Measurements from ENCODE around the gene TESMIN. TPM values are rescaled to one million over a fixed set of nuclear protein-coding genes. Genes with fewer than 3 reads are reported as not detected.

Gene TESMIN
- total RNA-seq, 1 donor from 2014 or later: 8.1 TPM

GRCh38 chr11:68670208-68670992 is 80.9 kb downstream of the TESMIN start:
- Histone ChIP-seq H2AFZ (replicated peaks) (no peak overlapping the region), H3K9me3 (ENCODE audit: low read depth) (no peaks in the 10 kb centered on the region), H3F3A (ENCODE audit: low read depth) (no peaks in the 10 kb centered on the region), H3K4me3 (no peak overlapping the region), H4K20me1 (ENCODE audit: low read depth) (no peaks in the 10 kb centered on the region), H3K4me2 (no peak overlapping the region), H3K36me3 (no peaks in the 10 kb centered on the region), H3K27ac (no peak overlapping the region), H3K27me3 (no peaks in the 10 kb centered on the region), H3K79me2 (ENCODE audit: low read depth) (no peaks in the 10 kb centered on the region), H3K9ac (no peak overlapping the region), H3K4me1 (no peaks in the 10 kb centered on the region)
- peaks cover 2% of the 10 kb centered on the region for H3K36me3 Mint-ChIP-seq
- no peak for DNase-seq (ENCODE audit: low spot score)
- TF ChIP-seq EZH2 (IDR thresholded peaks at IDR 0.05) (no peak), CTCF (IDR thresholded peaks at IDR 0.05) (no peak), EZH2phosphoT487 (IDR thresholded peaks at IDR 0.05) (no peak)
- H3K4me3 Mint-ChIP-seq: no peak overlapping the region
- H3K9me3 Mint-ChIP-seq: peaks cover 6% of the 10 kb centered on the region
- peaks cover 21% of the 10 kb centered on the region for H3K4me1 Mint-ChIP-seq
- H3K27ac Mint-ChIP-seq: no peak overlapping the region
- H3K27me3 Mint-ChIP-seq (ENCODE audit: insufficient read depth, low read depth): peaks cover 13% of the 10 kb centered on the region

GRCh38 chr11:68669301-68670090 is 81.8 kb downstream of the TESMIN start:
- Mint-ChIP-seq H3K4me1 (peaks cover 18% of the 10 kb centered on the region), H3K27me3 (ENCODE audit: insufficient read depth, low read depth) (peaks cover 13% of the 10 kb centered on the region), H3K4me3 (no peak overlapping the region), H3K36me3 (peaks cover 2% of the 10 kb centered on the region), H3K9me3 (peaks cover 4% of the 10 kb centered on the region), H3K27ac (no peak overlapping the region)
- H3F3A ChIP-seq (ENCODE audit: low read depth): no peaks in the 10 kb centered on the region
- no peak overlapping the region for H3K4me2 ChIP-seq
- no peaks in the 10 kb centered on the region for H3K4me1 ChIP-seq
- TF ChIP-seq EZH2 (IDR thresholded peaks at IDR 0.05) (no peak), EZH2phosphoT487 (IDR thresholded peaks at IDR 0.05) (no peak), CTCF (IDR thresholded peaks at IDR 0.05) (no peak)
- no peak overlapping the region for H2AFZ ChIP-seq (replicated peaks)
- H3K9me3 ChIP-seq (ENCODE audit: low read depth): no peaks in the 10 kb centered on the region
- no peak for DNase-seq (ENCODE audit: low spot score)
- H3K4me3 ChIP-seq: no peak overlapping the region
- no peaks in the 10 kb centered on the region for H3K79me2 ChIP-seq (ENCODE audit: low read depth)
- no peak overlapping the region for H3K9ac ChIP-seq
- no peak overlapping the region for H3K27ac ChIP-seq
- H3K36me3 ChIP-seq: no peaks in the 10 kb centered on the region
- no peaks in the 10 kb centered on the region for H3K27me3 ChIP-seq
- no peaks in the 10 kb centered on the region for H4K20me1 ChIP-seq (ENCODE audit: low read depth)

- TF ChIP-seq EZH2phosphoT487 (IDR thresholded peaks at IDR 0.05) (no peak), EZH2 (IDR thresholded peaks at IDR 0.05) (no peak), CTCF (IDR thresholded peaks at IDR 0.05) (no peak)
Observed at GRCh38 chr11:68667511-68668500, 83.5 kb downstream of the TESMIN start.

More at GRCh38 chr11:68667511-68668500, 83.5 kb downstream of the TESMIN start:
- Histone ChIP-seq H3K36me3 (no peaks in the 10 kb centered on the region), H3K9me3 (ENCODE audit: low read depth) (no peaks in the 10 kb centered on the region), H3K4me3 (no peak overlapping the region), H3K27ac (no peak overlapping the region), H3K27me3 (no peaks in the 10 kb centered on the region), H2AFZ (replicated peaks) (no peak overlapping the region), H4K20me1 (ENCODE audit: low read depth) (no peaks in the 10 kb centered on the region), H3F3A (ENCODE audit: low read depth) (no peaks in the 10 kb centered on the region), H3K79me2 (ENCODE audit: low read depth) (no peaks in the 10 kb centered on the region), H3K9ac (no peak overlapping the region), H3K4me2 (no peak overlapping the region), H3K4me1 (no peaks in the 10 kb centered on the region)
- Mint-ChIP-seq H3K36me3 (peaks cover 2% of the 10 kb centered on the region), H3K9me3 (no peaks in the 10 kb centered on the region), H3K27me3 (ENCODE audit: insufficient read depth, low read depth) (peaks cover 9% of the 10 kb centered on the region), H3K27ac (no peak overlapping the region), H3K4me3 (no peak overlapping the region), H3K4me1 (peaks cover 3% of the 10 kb centered on the region)
- DNase-seq (ENCODE audit: low spot score): no peak
